AG09319 (cell line): ENCODE data around the gene ARRB1.
"Not testable (repeated sequence)": the region's sequence is repeated elsewhere in the genome, so short reads cannot be mapped to it uniquely, and the experiment has no call there.

Source experiments
- DNase-seq: peaks from one replicate; pipeline ENCODE4 v3.0.0-alpha.2; 2010; ENCODE audit warnings: low read depth; ENCODE audit errors: extremely low read depth
- TF ChIP-seq, protein P1 (sequence below): IDR thresholded peaks from 2 replicates; pipeline ENCODE4 v1.5.1; 2011; ENCODE audit warnings: low read depth, mild to moderate bottlenecking, inconsistent platforms, low read length, moderate library complexity

The ARRB1 gene

DNA sequence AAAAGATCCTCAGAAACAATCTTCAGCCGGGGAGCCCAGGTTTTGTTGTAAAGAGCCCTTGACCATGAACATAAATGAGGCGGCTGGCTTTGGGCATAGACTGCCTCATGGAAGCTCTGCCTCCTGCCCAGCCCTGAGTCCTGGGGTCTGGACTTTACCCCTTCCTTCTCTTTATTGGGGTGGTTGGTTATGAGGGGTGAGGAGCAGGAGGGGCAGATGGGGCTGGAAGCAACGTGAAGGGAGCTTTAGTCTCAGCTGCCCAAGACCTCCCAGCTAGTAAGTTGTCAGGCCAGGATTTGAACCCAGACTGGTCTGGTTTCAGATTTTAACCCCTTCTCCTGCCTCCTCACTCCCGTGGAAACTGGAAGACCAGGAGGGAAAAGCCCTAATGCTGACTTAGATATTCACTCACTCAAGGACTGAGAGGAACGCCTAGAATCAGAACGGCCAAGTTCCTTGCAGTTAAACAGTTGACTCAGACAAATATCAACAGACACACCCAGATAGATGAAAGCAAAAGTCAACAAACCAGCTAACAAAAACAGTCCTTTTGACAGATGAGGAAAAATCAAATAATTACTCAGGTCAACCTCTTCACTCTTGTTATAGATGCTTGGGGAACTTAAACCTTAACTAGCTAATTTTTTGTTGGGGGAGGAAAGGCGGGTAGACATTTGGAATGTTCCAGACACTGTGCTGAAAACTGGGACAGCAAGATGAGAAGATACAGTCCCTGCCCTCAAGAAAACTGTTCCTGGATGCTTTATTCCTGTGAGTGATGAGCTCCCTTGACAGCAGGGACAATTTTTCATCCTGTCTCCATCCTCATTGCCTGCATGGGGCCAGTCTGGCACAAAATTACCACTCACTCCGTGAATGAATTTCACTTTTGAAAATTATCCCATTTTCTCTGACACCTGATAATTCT, 20.8 kb upstream of the ARRB1 start:
- TF ChIP-seq, protein P1, sequence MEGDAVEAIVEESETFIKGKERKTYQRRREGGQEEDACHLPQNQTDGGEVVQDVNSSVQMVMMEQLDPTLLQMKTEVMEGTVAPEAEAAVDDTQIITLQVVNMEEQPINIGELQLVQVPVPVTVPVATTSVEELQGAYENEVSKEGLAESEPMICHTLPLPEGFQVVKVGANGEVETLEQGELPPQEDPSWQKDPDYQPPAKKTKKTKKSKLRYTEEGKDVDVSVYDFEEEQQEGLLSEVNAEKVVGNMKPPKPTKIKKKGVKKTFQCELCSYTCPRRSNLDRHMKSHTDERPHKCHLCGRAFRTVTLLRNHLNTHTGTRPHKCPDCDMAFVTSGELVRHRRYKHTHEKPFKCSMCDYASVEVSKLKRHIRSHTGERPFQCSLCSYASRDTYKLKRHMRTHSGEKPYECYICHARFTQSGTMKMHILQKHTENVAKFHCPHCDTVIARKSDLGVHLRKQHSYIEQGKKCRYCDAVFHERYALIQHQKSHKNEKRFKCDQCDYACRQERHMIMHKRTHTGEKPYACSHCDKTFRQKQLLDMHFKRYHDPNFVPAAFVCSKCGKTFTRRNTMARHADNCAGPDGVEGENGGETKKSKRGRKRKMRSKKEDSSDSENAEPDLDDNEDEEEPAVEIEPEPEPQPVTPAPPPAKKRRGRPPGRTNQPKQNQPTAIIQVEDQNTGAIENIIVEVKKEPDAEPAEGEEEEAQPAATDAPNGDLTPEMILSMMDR = no peak
- DNase-seq = no peak

DNA sequence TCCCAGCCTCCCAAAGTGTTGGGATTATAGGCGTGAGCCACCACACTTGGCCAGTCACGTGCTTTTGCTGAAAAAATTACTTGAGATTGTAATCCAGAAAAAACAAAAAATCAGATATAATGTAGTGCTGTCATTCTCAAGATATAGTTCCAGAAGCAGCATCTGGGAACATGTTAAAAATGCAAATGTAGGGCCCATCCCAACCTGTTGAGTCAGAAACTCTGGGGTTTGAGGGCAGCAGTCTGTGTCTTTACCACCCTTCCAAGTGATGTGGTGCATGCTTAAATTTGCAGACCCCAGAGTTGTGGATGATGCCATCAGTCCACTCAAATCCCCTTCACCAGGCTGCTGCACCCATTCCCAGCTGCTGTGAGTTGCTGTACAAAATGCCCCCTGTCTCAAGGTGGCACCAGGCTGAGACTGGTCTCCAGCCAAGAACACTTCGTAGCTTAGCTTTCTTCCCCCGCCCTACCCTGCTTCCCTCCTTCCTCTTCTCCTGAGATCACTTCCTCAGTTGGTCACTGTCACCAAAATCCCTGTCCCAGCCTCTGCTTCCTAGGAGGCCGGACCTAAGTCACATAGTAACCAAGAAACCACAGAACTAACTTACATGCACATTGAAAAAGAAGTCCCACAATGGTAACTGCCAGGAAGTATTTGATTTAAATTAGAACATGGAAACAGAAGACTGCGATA, 18.2 kb upstream of the ARRB1 start:
- no peak for DNase-seq
- TF ChIP-seq, protein P1 = no peak

DNA sequence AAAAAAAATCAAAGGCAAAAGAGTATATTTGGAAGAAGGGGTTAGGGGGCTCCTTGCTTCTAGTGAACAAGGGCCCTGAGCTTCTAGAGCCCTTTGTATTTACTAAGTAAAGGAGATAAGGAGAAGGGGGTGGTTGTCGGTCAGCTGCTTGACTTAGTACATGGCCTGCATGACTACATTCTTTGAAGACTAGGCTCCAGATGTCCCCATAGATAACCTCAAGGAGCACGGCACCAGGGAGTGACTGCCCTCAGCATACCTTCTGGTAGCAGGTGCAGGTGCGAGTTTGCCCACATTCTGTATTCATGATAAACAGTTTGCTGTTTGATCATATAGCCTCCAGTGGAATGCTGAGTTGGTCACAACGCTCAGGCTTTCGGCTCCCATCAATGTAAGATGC, 15.4 kb upstream of the ARRB1 start:
- DNase-seq = not testable (repeated sequence)

DNA sequence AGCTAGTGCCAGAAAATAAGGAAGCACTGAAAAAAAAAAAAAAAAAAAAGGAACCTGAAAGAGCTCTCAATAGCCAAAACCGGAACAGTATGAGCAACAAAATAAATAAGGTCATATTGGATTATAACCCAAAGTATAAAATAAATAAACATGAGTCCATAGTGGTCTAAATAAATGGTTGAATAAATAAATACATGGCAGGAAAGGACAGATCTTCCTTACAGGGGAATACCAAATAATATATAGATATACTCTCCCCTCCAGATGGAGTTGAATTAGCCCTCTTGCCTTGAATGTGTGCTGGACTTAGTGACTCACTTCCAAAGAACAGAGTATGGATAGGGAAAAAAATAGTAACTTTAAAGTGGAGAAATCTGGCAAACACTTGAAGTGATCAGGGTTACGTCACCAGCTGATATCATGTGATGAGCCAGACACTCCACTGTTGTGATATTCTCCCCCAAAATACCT, 14.3 kb upstream of the ARRB1 start:
- DNase-seq = no peak
- TF ChIP-seq, protein P1 = no peak

DNA sequence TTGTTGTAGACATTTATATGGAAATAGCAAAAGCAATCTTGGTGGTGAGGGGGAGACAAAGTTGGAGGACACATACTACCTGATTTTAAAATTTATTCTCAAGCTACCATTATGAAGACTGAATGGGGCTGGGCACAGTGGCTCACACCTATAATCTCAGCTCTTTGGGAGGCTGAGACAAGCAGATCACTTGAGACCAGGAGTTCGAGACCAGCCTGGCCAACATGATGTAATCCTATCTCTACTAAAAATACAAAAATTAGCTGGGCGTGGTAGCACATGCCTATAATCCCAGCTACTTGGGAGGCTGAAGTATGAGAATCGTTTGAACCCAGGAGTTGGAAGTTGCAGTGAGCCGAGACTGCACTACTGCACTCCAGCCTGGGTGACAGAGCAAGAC, 10.8 kb upstream of the ARRB1 start:
- DNase-seq = not testable (repeated sequence)

DNA sequence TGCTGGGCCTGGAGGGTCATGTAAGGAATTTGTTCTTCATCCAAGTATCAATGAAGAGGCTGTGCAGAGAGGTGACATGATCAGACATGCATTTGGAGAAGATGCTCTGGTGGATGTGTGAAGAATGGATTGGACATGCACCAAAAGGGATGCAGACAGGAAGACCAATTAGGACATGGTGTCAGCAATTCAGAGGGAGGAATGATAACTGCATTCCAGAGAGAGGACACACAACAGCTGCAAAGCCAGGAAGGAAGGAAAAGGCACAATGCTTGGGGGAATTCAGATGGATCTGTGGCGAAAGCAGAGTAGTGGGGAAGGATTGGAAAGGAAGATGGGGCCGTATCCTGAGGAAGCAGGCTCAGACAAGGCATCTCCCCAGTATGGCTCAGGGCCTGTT, 5.2 kb upstream of the ARRB1 start:
- TF ChIP-seq, protein P1 = no peak

DNA sequence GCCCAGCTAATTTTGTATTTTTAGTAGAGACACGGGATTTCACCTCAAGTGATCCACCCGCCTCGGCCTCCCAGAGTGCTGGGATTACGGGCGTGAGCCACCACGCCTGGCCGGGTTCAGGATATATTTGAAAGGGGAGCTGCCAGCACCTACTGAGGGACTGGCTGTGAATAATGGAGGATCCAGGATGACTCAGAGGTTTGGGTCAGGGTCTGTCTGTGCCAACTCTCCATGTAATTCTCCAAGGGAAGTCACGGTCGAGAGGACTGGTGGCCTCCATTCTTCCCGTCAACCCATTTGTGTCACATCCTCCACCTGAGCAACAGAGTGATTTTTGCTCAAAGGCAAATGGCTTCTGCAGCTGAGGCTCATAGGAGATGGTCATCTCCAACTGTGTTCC, 3.6 kb upstream of the ARRB1 start:
- TF ChIP-seq, protein P1 = no peak
- no peak for DNase-seq

More for the DNA sequence above, 5.2 kb upstream of the ARRB1 start:
- DNase-seq = no peak

DNA sequence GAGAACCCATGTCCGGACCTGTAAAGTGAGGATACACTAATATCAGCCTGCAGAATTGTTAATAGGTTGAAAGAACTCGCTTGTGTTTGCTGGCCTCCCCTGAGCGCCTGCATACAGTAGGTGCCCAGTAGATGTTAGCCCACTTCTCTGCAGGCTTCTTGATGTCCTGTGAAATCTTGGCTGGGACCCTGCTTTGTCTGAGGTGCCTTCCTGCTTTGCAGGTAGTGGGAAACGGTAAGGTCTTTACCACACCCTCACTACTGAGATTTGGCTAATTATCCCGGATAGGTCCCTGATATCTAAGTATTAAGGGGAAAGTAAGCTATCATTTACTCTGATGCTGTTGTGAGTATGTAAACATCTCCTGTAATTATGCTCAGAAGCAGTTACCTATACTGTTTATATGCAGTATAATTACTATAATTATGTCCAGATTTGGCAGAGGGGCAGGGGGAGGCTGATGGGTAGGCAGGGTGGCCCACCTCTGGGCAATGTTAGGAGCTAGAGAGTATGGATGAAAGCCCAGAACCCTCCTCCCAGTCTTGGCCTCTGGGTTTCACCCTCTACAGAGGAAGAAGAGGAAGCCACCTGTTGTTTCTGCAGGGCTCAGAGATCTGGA, 1.2 kb upstream of the ARRB1 start:
- TF ChIP-seq, protein P1 = no peak
- no peak for DNase-seq
